ENCODE results near the gene GPATCH1. TPM values are rescaled to one million over a fixed set of nuclear protein-coding genes. Genes with fewer than 3 reads are reported as not detected.

Gene GPATCH1
- total and polyA plus RNA-seq, 9 of the 15 experiments (the other 6 are each of a cell fraction or from before 2014, with no cell fraction given): 3.7 to 9.7 (median 7.7) TPM

GRCh38 chr19:33050110-33050509 is 30.9 kb upstream of the GPATCH1 start:
- ATAC-seq: no peak
- Histone ChIP-seq H3K4me2 (ENCODE audit: insufficient read depth, low read length) (no peak overlapping the region), H3K79me2 (ENCODE audit: control insufficient read depth, insufficient read depth, low read length) (no peaks in the 10 kb centered on the region), H3K9me1 (ENCODE audit: control insufficient read depth, insufficient read depth, low read length) (no peaks in the 10 kb centered on the region), H3K4me3 (no peak overlapping the region), H4K20me1 (replicated peaks; ENCODE audit: control insufficient read depth, insufficient read depth, low read length) (peaks cover 9% of the 10 kb centered on the region), H3K27me3 (ENCODE audit: control insufficient read depth in 2 of 2, insufficient read depth in 2 of 2, low read length in 2 of 2) (no peaks in the 10 kb centered on the region), H3K36me3 (ENCODE audit: control insufficient read depth, insufficient read depth, low read length) (no peaks in the 10 kb centered on the region), H3K4me1 (replicated peaks in 1 of 2; ENCODE audit: control insufficient read depth in 2 of 2, insufficient read depth in 2 of 2, low read length in 2 of 2) (peaks cover 9 to 11% of the 10 kb centered on the region in 2 experiments; a peak in 4 of 5 replicates), H3K9ac (ENCODE audit: insufficient read depth in 1 of 2, low read depth in 2 of 2, low read length in 2 of 2) (no peak overlapping the region), H3K9me3 (replicated peaks; ENCODE audit: control insufficient read depth, insufficient read depth, low read depth, low read length) (0 out of 2 replicates have a peak, but pooled peaks cover 2% of the 10 kb centered on the region), H2AFZ (ENCODE audit: low read depth, low read length) (no peak overlapping the region), H3K27ac (ENCODE audit: extremely low read depth, low read depth, low read length) (no peak overlapping the region)
- no TSS peak for BruUV-seq (replicated peaks)
- WGBS (ENCODE audit: insufficient coverage, low coverage, missing lambda C conversion rate): 88% methylated on average over 3 of the region's 3 CpGs
- TF ChIP-seq ZNF511 (CRISPR knock-in tag; IDR thresholded peaks at IDR 0.05) (no peak), WHSC1 (IDR thresholded peaks at IDR 0.05; ENCODE audit: low read length) (no peak), ZBED1 (IDR thresholded peaks at IDR 0.05) (no peak), TCF7L2 (IDR thresholded peaks at IDR 0.05; ENCODE audit: low read depth, low read length) (no peak), NR2C1 (IDR thresholded peaks at IDR 0.05) (no peak), NR2C1 (tag; IDR thresholded peaks at IDR 0.05) (no peak), RBM22 (IDR thresholded peaks at IDR 0.05; ENCODE audit: low read depth, low read length, poor library complexity, severe bottlenecking) (no peak), RUNX1 (IDR thresholded peaks at IDR 0.05; ENCODE audit: low read depth) (no peak), SRSF1 (IDR thresholded peaks at IDR 0.05; ENCODE audit: low read depth, low read length) (no peak), STAG1 (CRISPR knock-in tag; IDR thresholded peaks at IDR 0.05; ENCODE audit: borderline replicate concordance) (no peak), KLF13 (tag; IDR thresholded peaks at IDR 0.05; ENCODE audit: borderline replicate concordance, low read depth) (no peak), ZNF197 (CRISPR knock-in tag; IDR thresholded peaks at IDR 0.05; ENCODE audit: low read depth) (no peak), ZNF347 (CRISPR knock-in tag; IDR thresholded peaks at IDR 0.05; ENCODE audit: low read depth) (no peak), NFRKB (IDR thresholded peaks at IDR 0.05; ENCODE audit: low read depth) (no peak), SNIP1 (IDR thresholded peaks at IDR 0.05; ENCODE audit: low read depth) (no peak), MAFG (tag; conservative IDR thresholded peaks at IDR 0.05) (no peak), POLR2G (IDR thresholded peaks at IDR 0.05; ENCODE audit: low read depth, low read length) (no peak), ZC3H4 (CRISPR knock-in tag; IDR thresholded peaks at IDR 0.05; ENCODE audit: borderline replicate concordance) (no peak), NR2F6 (CRISPR knock-in tag; IDR thresholded peaks at IDR 0.05) (no peak), BCOR (IDR thresholded peaks at IDR 0.05) (no peak)
- in situ Hi-C loops (cut with MboI) (no loop called here), intact Hi-C loops (cut with micrococcal nuclease) (no loop called here)
- FAIRE-seq: no peak
- CTCF ChIA-PET (ENCODE audit: low intra/inter-chr PET ratio): no interaction called here
- POLR2A ChIA-PET: no interaction called here
- DNase-seq (ENCODE audit: extremely low read depth in 1 of 4, low spot score in 3 of 4): no peak

Measured in K562 (cell line).